Measurements from ENCODE around the gene SOCS3.

SOCS3 gene

DNA sequence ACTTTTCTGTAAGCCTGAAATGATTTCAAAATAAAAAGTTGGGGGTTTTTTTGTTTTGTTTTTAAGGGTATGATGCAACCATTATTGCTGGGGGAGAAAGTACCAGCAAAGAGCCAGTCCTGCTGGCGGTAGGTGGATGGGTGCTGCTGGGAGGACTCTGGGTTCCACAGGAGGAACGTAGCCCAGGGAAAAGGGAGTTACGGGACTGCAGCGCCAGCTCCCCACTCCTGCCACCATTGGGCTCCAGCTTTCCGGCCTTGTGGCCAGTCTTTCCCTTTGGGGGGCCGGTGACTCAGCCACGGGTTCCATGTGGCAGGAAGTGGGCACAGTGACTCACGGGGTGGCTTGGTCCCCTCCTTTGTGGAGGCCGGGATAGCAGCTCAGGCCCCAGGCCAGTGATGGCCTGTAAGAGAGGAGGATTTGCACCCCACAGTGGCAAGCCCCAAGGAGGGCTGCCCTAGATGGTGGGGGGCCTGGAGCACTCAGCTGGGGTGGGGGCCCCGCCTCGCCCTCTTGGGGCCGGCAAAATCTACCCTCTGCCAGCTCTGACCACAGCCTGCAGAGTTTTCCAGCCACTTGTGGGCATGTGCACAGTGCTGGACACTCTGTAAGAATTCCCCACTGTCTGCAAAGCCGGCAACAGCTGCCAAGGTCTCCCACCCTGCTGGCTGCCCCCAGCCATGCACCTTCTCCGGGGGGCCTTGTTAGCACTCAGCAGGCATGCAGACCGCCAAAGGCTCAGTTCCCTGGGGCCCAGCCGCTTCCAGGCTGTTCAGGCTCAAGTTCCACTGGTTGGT, 30.4 kb downstream of the SOCS3 start:
- H3K4me3 ChIP-seq (ENCODE audit: low read depth, low read length), result no peak overlapping the region
- TF ChIP-seq, protein P1, sequence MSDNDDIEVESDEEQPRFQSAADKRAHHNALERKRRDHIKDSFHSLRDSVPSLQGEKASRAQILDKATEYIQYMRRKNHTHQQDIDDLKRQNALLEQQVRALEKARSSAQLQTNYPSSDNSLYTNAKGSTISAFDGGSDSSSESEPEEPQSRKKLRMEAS (IDR thresholded peaks at IDR 0.05; ENCODE audit: low read depth, low read length), result peak; percentile 75
- TF ChIP-seq POLR2A (IDR thresholded peaks at IDR 0.05; ENCODE audit: extremely low read depth, insufficient read length) (no peak), MYC (IDR thresholded peaks at IDR 0.05; ENCODE audit: low read depth, low read length) (peak; percentile 84; the same call in 1 of the 2 replicates), CTCF (IDR thresholded peaks at IDR 0.05; ENCODE audit: low read depth, low read length) (no peak)
- peak; percentile 99 for DNase-seq (ENCODE audit: low read depth)

DNA sequence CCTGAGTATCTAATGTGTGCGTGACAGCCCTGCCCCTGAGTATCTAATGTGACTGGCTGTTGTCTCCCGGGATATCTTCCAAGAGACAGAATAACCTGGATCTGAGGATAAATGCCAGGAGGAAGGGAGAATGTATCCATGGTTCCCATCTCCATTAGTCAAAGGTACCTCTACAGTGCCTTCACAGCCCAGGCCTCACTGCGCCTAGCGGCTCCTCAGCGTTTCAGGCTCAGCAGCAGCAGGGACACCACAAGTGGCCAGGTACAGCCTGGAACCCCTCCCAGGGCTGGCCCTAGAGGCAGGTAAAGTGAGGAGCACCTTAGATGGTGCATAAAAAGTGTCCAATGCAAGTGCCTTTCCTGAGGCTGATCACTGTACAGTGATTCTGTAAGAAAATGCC, 32.0 kb downstream of the SOCS3 start:
- DNase-seq (ENCODE audit: low read depth), result no peak
- TF ChIP-seq MYC (IDR thresholded peaks at IDR 0.05; ENCODE audit: low read depth, low read length) (no peak), CTCF (IDR thresholded peaks at IDR 0.05; ENCODE audit: low read depth, low read length) (no peak), POLR2A (IDR thresholded peaks at IDR 0.05; ENCODE audit: extremely low read depth, insufficient read length) (no peak)
- TF ChIP-seq, protein P1 (IDR thresholded peaks at IDR 0.05; ENCODE audit: low read depth, low read length), result no peak
- H3K4me3 ChIP-seq (ENCODE audit: low read depth, low read length), result no peak overlapping the region

GRCh38 chr17:78325076-78325687, 34.7 kb downstream of the SOCS3 start:
- no peak overlapping the region for H3K4me3 ChIP-seq (ENCODE audit: low read depth, low read length)
- no peak for DNase-seq (ENCODE audit: low read depth)
- TF ChIP-seq MYC (IDR thresholded peaks at IDR 0.05; ENCODE audit: low read depth, low read length), result no peak
- TF ChIP-seq CTCF (IDR thresholded peaks at IDR 0.05; ENCODE audit: low read depth, low read length), result no peak
- TF ChIP-seq POLR2A (IDR thresholded peaks at IDR 0.05; ENCODE audit: extremely low read depth, insufficient read length), result no peak
- TF ChIP-seq, protein P1 (IDR thresholded peaks at IDR 0.05; ENCODE audit: low read depth, low read length), result no peak

- DNase-seq (ENCODE audit: low read depth), result peak; percentile 89
- H3K4me3 ChIP-seq (ENCODE audit: low read depth, low read length), result no peak overlapping the region
- TF ChIP-seq CTCF (IDR thresholded peaks at IDR 0.05; ENCODE audit: low read depth, low read length), result no peak
- TF ChIP-seq, protein P1 (IDR thresholded peaks at IDR 0.05; ENCODE audit: low read depth, low read length), result no peak
- 0 out of 2 replicates have a peak, but pooled peaks have one; percentile 12 for TF ChIP-seq MYC (IDR thresholded peaks at IDR 0.05; ENCODE audit: low read depth, low read length)
- TF ChIP-seq POLR2A (IDR thresholded peaks at IDR 0.05; ENCODE audit: extremely low read depth, insufficient read length), result no peak
Observed at GRCh38 chr17:78324391-78325075, 35.3 kb downstream of the SOCS3 start.

GRCh38 chr17:78323826-78324390, 36.0 kb downstream of the SOCS3 start:
- TF ChIP-seq POLR2A (IDR thresholded peaks at IDR 0.05; ENCODE audit: extremely low read depth, insufficient read length), result no peak
- TF ChIP-seq, protein P1 (IDR thresholded peaks at IDR 0.05; ENCODE audit: low read depth, low read length), result no peak
- no peak for TF ChIP-seq MYC (IDR thresholded peaks at IDR 0.05; ENCODE audit: low read depth, low read length)
- TF ChIP-seq CTCF (IDR thresholded peaks at IDR 0.05; ENCODE audit: low read depth, low read length), result no peak
- no peak overlapping the region for H3K4me3 ChIP-seq (ENCODE audit: low read depth, low read length)
- peak; percentile 35 for DNase-seq (ENCODE audit: low read depth)

All from NB4 (cell line).